Activated T-cell treated with anti-CD3 and anti-CD28 coated beads for 1 hour (primary cell): ENCODE data around the gene HADHB.
"Not testable (repeated sequence)": the region's sequence is repeated elsewhere in the genome, so short reads cannot be mapped to it uniquely, and the experiment has no call there.

ENCODE experiments used
- DNase-seq: peaks from one replicate; pipeline ENCODE4 v3.0.0-alpha.2; 2020; ENCODE audit warnings: low read depth

Gene HADHB

GRCh38 chr2:26297061-26297460 lies 52.3 kb downstream of the HADHB start:
- no peak for DNase-seq

- DNase-seq = no peak
Measured at GRCh38 chr2:26298286-26298637, 53.5 kb downstream of the HADHB start.

- DNase-seq = peak; percentile 15
Measured at GRCh38 chr2:26298638-26299393, 54.1 kb downstream of the HADHB start.

- DNase-seq = no peak
Measured at GRCh38 chr2:26299471-26300101, 54.8 kb downstream of the HADHB start.

GRCh38 chr2:26300234-26300925 lies 55.6 kb downstream of the HADHB start:
- no peak for DNase-seq

- DNase-seq = no peak
Measured at GRCh38 chr2:26302846-26303245, 58.1 kb downstream of the HADHB start.

GRCh38 chr2:26305094-26305493 lies 60.4 kb downstream of the HADHB start:
- DNase-seq = not testable (repeated sequence)

- no peak for DNase-seq
Measured at GRCh38 chr2:26305540-26305939, 60.8 kb downstream of the HADHB start.

- no peak for DNase-seq
Measured at GRCh38 chr2:26309921-26310320, 65.2 kb downstream of the HADHB start.

- DNase-seq = no peak
Measured at GRCh38 chr2:26312471-26312870, 67.7 kb downstream of the HADHB start.

GRCh38 chr2:26313446-26313845 lies 68.7 kb downstream of the HADHB start:
- DNase-seq = no peak

- DNase-seq = no peak
Measured at GRCh38 chr2:26314243-26314642, 69.5 kb downstream of the HADHB start.

GRCh38 chr2:26316041-26316440 lies 71.3 kb downstream of the HADHB start:
- no peak for DNase-seq

GRCh38 chr2:26316845-26317244 lies 72.1 kb downstream of the HADHB start:
- DNase-seq = no peak

- DNase-seq = no peak
Measured at GRCh38 chr2:26317377-26318105, 72.8 kb downstream of the HADHB start.

GRCh38 chr2:26318950-26319349 lies 74.2 kb downstream of the HADHB start:
- DNase-seq = no peak

GRCh38 chr2:26324479-26324878 lies 79.7 kb downstream of the HADHB start:
- not testable (repeated sequence) for DNase-seq

GRCh38 chr2:26324903-26325302 lies 80.2 kb downstream of the HADHB start:
- no peak for DNase-seq

- DNase-seq = no peak
Measured at GRCh38 chr2:26325851-26326250, 81.1 kb downstream of the HADHB start.

- no peak for DNase-seq
Measured at GRCh38 chr2:26326514-26326913, 81.8 kb downstream of the HADHB start.

GRCh38 chr2:26327291-26328272 lies 82.8 kb downstream of the HADHB start:
- DNase-seq = no peak
